ENCODE data around the gene GRK1. TPM values are rescaled to one million over a fixed set of nuclear protein-coding genes. Genes with fewer than 3 reads are reported as not detected.

GRK1 gene
- total RNA-seq, 1 donor from 2014 or later = 0.34 TPM

GRCh38 chr13:113656831-113657671, 10.0 kb upstream of the GRK1 start:
- H3K9me3 Mint-ChIP-seq = peaks cover 16% of the 10 kb centered on the region
- TF ChIP-seq CTCF (IDR thresholded peaks at IDR 0.05; ENCODE audit: unreplicated experiment) = no peak
- peaks cover 3% of the 10 kb centered on the region for H3K4me1 Mint-ChIP-seq
- no peaks in the 10 kb centered on the region for H3K27me3 Mint-ChIP-seq (ENCODE audit: low read depth)
- H3K27ac Mint-ChIP-seq = no peak overlapping the region
- peak; percentile 13 to 29 for DNase-seq (ENCODE audit: low spot score in 2 of 2, unreplicated experiment in 2 of 2)
- no peak overlapping the region for H3K4me3 Mint-ChIP-seq
- no peaks in the 10 kb centered on the region for H3K36me3 Mint-ChIP-seq

GRCh38 chr13:113657851-113658741, 8.9 kb upstream of the GRK1 start, which contains the start of gene ATP4B:
TSS of gene ATP4B (minus strand) at chr13:113658198. CDS start at chr13:113658144, 54 bp downstream.
- TF ChIP-seq CTCF (IDR thresholded peaks at IDR 0.05; ENCODE audit: unreplicated experiment) = no peak
- H3K4me1 Mint-ChIP-seq = peaks cover 3% of the 10 kb centered on the region
- DNase-seq (ENCODE audit: low spot score in 2 of 2, unreplicated experiment in 2 of 2) = peak; percentile 18 to 33
- no peaks in the 10 kb centered on the region for H3K27me3 Mint-ChIP-seq (ENCODE audit: low read depth)
- H3K4me3 Mint-ChIP-seq = no peak within 1 kb of the TSS
- H3K9me3 Mint-ChIP-seq = peaks cover 21% of the 10 kb centered on the region
- no peaks in the 10 kb centered on the region for H3K36me3 Mint-ChIP-seq
- no peak within 1 kb of the TSS for H3K27ac Mint-ChIP-seq

GRCh38 chr13:113658836-113659235, 8.2 kb upstream of the GRK1 start:
- H3K36me3 Mint-ChIP-seq = no peaks in the 10 kb centered on the region
- H3K27ac Mint-ChIP-seq = no peak overlapping the region
- no peak for TF ChIP-seq CTCF (IDR thresholded peaks at IDR 0.05; ENCODE audit: unreplicated experiment)
- peaks cover 3% of the 10 kb centered on the region for H3K27me3 Mint-ChIP-seq (ENCODE audit: low read depth)
- H3K4me3 Mint-ChIP-seq = no peak overlapping the region
- peaks cover 21% of the 10 kb centered on the region for H3K9me3 Mint-ChIP-seq
- DNase-seq (ENCODE audit: low spot score in 2 of 2, unreplicated experiment in 2 of 2) = peak; percentile 17 to 27
- peaks cover under 1% of the 10 kb centered on the region for H3K4me1 Mint-ChIP-seq

GRCh38 chr13:113659337-113659736, 7.7 kb upstream of the GRK1 start:
- Mint-ChIP-seq H3K27me3 (ENCODE audit: low read depth) (peaks cover 3% of the 10 kb centered on the region), H3K27ac (no peak overlapping the region), H3K4me1 (no peaks in the 10 kb centered on the region), H3K4me3 (no peak overlapping the region), H3K9me3 (peaks cover 21% of the 10 kb centered on the region), H3K36me3 (no peaks in the 10 kb centered on the region)
- TF ChIP-seq CTCF (IDR thresholded peaks at IDR 0.05; ENCODE audit: unreplicated experiment) = no peak
- no peak for DNase-seq (ENCODE audit: low spot score in 2 of 2, unreplicated experiment in 2 of 2)

- Mint-ChIP-seq H3K27me3 (ENCODE audit: low read depth) (peaks cover 3% of the 10 kb centered on the region), H3K4me1 (no peaks in the 10 kb centered on the region), H3K27ac (no peak overlapping the region), H3K36me3 (no peaks in the 10 kb centered on the region), H3K4me3 (no peak overlapping the region), H3K9me3 (peaks cover 21% of the 10 kb centered on the region)
- DNase-seq (ENCODE audit: low spot score in 2 of 2, unreplicated experiment in 2 of 2) = peak in 1 of 2 experiments; percentile 6
- TF ChIP-seq CTCF (IDR thresholded peaks at IDR 0.05; ENCODE audit: unreplicated experiment) = no peak
These were observed 7.0 kb upstream of the GRK1 start for GRCh38 chr13:113660066-113660465.
